HG02759 (cell line): ENCODE results near the gene FAM193A.
A peak's percentile ranks its signal among the peaks of the same experiment; 100 is the strongest.
"Not testable (repeated sequence)": the region's sequence is repeated elsewhere in the genome, so short reads cannot be mapped to it uniquely, and the experiment has no call there.

ENCODE experiments used
- ATAC-seq: cut with Tn5 transposase; IDR thresholded peaks from one replicate; pipeline ENCODE4 v1.9.1; 2021; ENCODE audit warnings: mild to moderate bottlenecking, moderate library complexity; ENCODE audit not compliant: unreplicated experiment

Gene FAM193A

DNA sequence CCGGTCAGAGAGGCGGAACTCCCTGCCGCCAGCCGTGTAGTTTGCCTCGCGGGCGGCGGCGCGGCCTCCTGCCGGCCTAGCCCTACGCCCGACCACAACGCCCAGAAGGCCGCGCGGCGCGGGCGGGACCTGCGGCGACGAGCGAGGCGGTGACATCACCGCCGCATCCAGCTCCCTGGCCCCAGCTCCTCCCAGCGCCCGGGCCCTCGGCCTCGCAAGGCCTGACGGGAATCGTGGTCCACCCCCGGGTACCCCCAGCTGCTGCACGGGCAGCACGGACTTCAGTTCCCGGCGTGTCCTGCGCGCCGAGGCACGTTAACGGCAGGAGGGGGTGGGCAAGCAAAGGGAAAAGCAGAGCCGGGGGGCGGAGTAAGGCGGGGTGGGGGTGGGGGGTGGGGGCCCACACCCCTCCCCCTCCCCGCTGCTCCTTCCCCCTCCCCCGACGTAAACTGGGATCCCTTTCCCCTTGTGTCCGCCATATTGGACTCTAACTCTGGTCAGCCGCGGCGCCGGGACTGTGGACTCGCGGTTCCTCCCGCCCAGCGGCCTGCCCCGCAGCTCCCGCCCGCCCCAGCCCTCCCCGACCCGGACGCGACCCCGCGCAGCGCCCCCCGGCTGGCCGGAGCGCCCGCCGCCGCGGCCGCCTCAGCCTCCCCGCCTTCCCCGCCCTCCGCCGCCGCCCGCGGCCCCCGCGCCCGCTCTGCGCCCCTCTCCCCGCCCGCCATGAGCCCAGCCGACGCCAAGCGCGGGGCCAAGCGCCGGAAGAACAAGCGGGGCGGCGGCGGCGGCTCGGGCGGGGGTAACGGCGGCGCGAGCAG, at the start of gene FAM193A:
TSS of gene FAM193A (plus strand) at position 455 of the 818 bp plus-strand sequence. CDS start at position 724, 269 bp downstream.
- peak; percentile 86 for ATAC-seq

- ATAC-seq = no peak
Measured at GRCh38 chr4:2486981-2487380, 49.5 kb upstream of the FAM193A start.

GRCh38 chr4:2487632-2488031, 48.8 kb upstream of the FAM193A start:
- ATAC-seq = peak; percentile 59

DNA sequence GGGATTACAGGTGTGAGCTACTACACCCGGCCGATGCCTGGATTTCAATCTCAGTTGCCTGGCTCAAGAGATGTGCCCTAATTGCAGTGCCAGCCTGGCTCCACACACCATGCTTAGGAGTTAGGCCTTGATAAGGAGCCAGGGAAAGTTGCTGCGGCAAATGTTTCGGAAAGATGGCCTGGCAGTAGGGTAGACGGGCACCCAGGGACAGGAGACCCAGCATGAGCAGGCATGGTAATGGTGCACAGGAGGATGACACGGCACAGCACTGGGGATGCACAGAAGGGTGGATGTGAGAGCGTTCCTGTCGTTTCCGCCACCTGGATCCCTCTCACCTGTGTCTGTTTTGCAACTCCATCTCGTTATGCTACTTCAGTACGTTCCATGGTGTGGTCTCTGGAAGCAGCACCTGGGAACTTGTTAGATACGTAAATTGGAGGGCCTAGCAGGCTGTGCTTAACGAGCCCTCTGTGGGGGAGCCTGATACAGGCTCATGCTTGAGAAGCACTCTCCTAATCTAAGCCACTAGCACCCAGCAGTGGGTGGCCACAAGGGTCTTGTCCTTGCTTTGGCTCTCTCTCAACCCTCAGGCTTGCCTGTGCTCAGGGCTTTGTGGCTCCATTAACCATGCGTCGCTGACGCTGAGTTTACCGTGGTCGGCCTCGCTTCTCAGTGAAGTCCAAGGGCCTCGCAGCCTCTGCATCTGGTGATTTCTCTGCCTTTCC, 47.2 kb upstream of the FAM193A start:
- ATAC-seq = no peak

GRCh38 chr4:2489841-2490552, 46.5 kb upstream of the FAM193A start:
- no peak for ATAC-seq

GRCh38 chr4:2492970-2493369, 43.5 kb upstream of the FAM193A start:
- no peak for ATAC-seq

GRCh38 chr4:2494992-2495391, 41.5 kb upstream of the FAM193A start:
- ATAC-seq = no peak

DNA sequence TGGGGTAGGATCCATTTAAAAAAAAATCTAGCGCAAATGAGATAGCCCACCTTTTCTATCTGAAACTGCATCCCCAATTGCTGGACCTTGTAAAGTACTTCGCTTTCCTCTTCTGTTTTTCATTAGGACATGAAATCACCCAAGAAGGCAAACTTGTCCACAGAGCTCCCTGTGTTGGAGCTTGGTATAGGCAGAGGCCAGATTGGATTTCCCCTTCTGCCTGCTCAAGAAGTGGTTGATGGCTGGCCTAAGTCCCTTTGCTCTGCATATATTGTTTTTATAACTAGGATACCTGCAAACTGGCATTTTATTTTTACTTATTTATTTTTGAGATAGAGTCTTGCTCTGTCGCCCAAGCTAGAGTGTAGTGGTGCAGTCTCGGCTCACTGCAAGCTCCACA, 39.1 kb upstream of the FAM193A start:
- ATAC-seq = no peak

DNA sequence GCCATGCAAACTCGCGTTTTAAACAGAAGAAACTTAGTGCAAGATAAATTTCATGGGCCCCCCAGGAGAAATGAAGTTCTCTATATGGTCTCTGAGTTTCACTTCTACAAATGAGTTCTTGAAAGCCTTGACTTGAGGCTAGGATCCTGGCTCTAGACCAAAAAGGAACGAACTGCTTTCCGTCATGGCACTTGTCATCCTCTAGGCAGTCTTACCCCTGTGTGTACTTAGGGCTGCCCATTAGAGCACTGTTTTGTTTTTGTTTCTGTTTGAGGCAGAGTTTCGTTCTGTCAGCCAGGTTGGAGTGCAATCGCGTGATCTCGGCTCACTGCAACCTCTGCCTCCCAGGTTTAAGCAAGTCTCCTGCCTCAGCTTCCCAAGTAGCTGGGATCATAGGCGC, 38.5 kb upstream of the FAM193A start:
- peak; percentile 94 for ATAC-seq

DNA sequence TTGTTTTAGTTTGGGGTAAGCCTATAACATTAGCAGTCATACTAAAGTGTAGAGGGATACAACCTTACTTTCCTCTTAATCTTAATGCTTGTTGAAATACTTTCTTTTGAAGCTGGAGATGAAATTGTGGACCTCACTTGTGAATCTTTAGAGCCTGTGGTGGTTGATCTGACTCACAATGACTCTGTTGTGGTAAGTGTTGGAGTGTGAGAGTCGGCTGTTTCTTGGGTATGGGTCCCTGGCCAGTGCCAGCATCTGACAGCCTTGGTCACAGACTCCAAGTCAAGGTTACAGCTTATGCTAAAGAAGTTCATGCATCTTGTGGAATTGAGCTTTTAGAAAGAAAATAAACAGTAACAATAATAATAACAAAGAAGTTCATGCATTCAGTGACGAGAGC, 35.9 kb upstream of the FAM193A start:
- no peak for ATAC-seq

GRCh38 chr4:2501034-2501594, 35.3 kb upstream of the FAM193A start:
- no peak for ATAC-seq

GRCh38 chr4:2503809-2504208, 32.6 kb upstream of the FAM193A start:
- ATAC-seq = no peak

DNA sequence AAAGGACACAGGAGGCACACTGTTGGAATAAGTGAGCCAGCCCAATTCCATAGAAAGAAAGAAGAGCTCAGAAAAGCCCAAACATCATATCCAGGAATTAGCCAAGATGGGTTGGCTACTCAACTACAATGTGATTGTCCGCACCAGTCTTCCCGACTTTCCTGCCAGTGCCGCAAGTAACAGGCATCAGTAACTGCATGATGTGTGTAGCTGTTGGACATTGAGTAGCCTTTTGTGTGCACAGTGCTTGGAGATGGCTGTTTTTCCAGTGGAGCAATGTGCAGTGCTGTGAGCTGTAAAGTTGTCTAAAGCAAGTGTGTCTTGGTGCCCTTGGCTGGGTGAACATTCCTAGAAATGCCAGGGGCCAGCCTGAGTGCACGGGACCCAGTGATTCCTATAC, 29.2 kb upstream of the FAM193A start:
- ATAC-seq = no peak

DNA sequence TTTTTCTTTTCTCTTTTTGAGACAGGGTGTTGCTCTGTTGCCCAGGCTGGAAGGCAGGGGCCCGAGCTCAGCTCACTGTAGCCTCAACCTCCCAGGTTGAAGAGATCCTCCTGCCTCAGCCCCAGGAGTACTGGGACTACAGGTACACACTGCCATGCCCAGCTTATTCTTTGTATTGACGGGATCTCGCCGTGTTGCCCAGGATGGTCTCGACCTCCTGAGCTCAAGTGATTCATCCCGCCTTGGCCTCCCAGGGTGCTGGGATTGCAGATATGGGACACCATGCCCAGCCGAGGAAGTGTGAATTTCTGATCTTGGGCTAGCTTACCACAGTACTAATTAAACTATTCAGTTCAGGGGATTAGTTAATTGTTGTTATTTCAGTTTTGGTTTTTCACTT, 28.6 kb upstream of the FAM193A start:
- ATAC-seq = no peak

GRCh38 chr4:2510351-2511259, 25.8 kb upstream of the FAM193A start:
- peak; percentile 48 for ATAC-seq

- ATAC-seq = no peak
Measured at GRCh38 chr4:2511645-2512131, 24.8 kb upstream of the FAM193A start.

DNA sequence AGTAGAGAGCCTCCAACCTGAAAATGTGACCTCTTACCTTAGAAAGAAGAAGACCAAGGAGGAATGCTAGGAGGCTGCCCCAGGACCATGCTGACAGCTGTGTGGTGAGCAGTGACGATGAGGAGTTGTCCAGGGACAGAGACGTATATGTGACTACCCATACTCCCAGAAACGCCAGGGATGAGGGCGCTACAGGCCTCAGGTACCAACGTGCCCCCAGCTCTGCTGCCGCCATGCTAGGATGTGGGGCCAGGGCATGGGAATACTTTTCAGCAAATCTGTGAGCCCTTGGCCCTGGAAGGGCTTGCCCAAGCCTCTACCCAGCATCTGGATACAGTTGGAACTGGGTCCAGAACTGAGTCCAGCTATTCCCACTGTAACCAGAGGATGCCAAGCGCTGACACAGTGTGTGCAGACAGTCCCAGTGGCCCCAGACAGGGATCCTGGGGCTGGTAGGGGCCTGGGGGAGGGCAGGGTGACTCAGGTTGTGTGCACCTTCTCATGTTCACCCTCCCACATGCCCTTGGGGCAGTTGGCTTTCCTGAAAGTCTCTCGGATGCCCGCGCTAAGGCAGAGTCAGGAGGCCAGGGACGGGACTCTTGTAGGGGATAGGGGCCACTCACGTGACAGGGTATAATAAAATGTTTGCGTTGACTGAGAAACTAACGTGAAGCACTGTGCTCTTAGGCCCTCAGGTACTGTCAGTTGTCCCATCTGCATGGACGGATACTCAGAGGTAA, 23.9 kb upstream of the FAM193A start:
- no peak for ATAC-seq

GRCh38 chr4:2514193-2514592, 22.3 kb upstream of the FAM193A start:
- ATAC-seq = not testable (repeated sequence)

GRCh38 chr4:2514944-2515343, 21.5 kb upstream of the FAM193A start:
- not testable (repeated sequence) for ATAC-seq
